ENCODE measurements around the gene KCNJ3.
"Not testable (repeated sequence)": the region's sequence is repeated elsewhere in the genome, so short reads cannot be mapped to it uniquely, and the experiment has no call there.

Gene KCNJ3

DNA sequence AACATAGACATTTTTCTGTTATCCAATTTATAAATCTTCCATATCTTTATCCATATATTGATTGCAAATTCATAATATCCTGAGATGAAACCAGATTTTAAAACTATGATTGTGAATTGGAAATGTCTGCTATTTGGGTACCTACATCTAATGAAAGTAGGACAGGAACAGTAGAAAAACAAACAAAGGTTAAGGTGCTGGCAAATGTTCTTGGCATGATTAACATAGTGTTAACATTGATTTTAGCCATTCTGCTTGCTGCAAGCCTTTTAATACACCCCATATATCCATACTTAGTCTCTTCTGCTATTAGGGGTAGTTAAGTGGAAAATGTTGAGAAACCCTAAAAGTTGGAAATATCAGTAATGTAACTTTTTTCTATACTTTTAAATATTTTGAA, 152.0 kb downstream of the KCNJ3 start:
- no peak for DNase-seq

- DNase-seq: no peak
Measured at GRCh38 chr2:154855138-154855537, 156.6 kb downstream of the KCNJ3 start.

GRCh38 chr2:154867151-154867550, 168.7 kb downstream of the KCNJ3 start:
- DNase-seq: not testable (repeated sequence)

- DNase-seq: no peak
Measured at GRCh38 chr2:154875999-154876398, 177.5 kb downstream of the KCNJ3 start.

- no peak for DNase-seq
Measured at GRCh38 chr2:154882725-154883124, 184.2 kb downstream of the KCNJ3 start.

DNA sequence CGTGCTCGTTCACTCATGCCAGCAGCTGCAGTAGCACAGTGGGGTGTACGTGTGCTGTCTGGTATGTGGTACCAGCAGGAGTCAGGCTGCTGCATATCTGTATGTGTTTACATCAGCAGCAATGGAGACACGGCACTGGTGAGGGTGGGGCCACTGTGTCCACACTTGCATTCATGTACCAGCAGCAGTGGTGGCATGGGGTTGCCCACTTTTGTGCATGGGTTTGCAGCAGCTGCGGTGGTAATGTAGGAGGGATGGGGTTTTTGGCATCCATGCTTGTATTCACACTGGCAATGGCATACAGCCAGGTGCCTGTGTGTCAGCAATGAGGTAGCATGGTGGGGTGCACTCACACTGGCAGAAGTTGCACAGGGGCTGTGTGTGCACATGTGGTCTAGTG, 187.8 kb downstream of the KCNJ3 start:
- no peak for DNase-seq

GRCh38 chr2:154898269-154898668, 199.8 kb downstream of the KCNJ3 start:
- DNase-seq: no peak

GRCh38 chr2:154901063-154901462, 202.6 kb downstream of the KCNJ3 start:
- no peak for DNase-seq

Measured in activated effector memory CD4-positive, alpha-beta T cell treated with Interleukin-2 at 50 U/mL for 16 hours (primary cell).